ENCODE results near the gene SEPTIN6.

DNA sequence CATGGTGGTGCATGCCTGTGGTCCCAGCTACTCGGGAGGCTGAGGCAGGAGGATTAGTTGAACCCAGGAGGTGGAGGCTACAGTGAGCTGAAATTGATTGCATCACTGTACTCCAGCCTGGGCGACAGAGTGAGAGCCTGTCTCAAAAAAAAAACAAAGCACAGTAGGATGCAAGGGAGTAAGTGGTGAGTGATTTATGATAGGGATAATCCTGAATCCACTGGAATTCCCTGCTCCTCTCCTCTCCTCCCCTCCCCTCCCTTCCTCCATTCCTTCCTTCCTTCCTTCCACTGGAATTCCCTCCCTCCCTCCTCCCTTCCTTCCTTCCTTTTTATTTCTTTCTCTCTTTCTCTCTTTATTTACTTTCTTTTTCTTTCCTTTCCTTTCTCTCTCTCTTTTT lies 45.9 kb downstream of the SEPTIN6 start:
- TF ChIP-seq, protein P1, sequence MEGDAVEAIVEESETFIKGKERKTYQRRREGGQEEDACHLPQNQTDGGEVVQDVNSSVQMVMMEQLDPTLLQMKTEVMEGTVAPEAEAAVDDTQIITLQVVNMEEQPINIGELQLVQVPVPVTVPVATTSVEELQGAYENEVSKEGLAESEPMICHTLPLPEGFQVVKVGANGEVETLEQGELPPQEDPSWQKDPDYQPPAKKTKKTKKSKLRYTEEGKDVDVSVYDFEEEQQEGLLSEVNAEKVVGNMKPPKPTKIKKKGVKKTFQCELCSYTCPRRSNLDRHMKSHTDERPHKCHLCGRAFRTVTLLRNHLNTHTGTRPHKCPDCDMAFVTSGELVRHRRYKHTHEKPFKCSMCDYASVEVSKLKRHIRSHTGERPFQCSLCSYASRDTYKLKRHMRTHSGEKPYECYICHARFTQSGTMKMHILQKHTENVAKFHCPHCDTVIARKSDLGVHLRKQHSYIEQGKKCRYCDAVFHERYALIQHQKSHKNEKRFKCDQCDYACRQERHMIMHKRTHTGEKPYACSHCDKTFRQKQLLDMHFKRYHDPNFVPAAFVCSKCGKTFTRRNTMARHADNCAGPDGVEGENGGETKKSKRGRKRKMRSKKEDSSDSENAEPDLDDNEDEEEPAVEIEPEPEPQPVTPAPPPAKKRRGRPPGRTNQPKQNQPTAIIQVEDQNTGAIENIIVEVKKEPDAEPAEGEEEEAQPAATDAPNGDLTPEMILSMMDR (IDR thresholded peaks at IDR 0.05) = no peak
- no peak for TF ChIP-seq POLR2A (IDR thresholded peaks at IDR 0.05)
